Myocyte (in vitro differentiated cells): ENCODE measurements around the gene DCLRE1B. TPM values are rescaled to one million over a fixed set of nuclear protein-coding genes. Genes with fewer than 3 reads are reported as not detected.

Experiments used
- DNase-seq: peaks from one replicate; pipeline ENCODE4 v3.0.0-alpha.2; 2012; ENCODE audit warnings: low read depth
- total RNA-seq: library from RNA; depleted of rRNA; stranded (reverse); fragments of >200 nt; gene quantifications from 2 replicates; pipeline ENCODE4 v1.2.3, GENCODE V29; 2014

Gene DCLRE1B
- total RNA-seq, 1 donor from 2014 or later = 5.3 TPM

- DNase-seq = no peak
Observed at GRCh38 chr1:113886417-113887401, 18.4 kb upstream of the DCLRE1B start.

- no peak for DNase-seq
Observed at GRCh38 chr1:113887402-113888175, 17.5 kb upstream of the DCLRE1B start, which contains the start of gene BCL2L15. Gene BCL2L15, minus strand, starts transcription at chr1:113887581. Its CDS starts 206 bp downstream, at chr1:113887375.

GRCh38 chr1:113890816-113891215 lies 14.3 kb upstream of the DCLRE1B start:
- DNase-seq = no peak

- no peak for DNase-seq
Observed at GRCh38 chr1:113891631-113892220, 13.4 kb upstream of the DCLRE1B start.

GRCh38 chr1:113893267-113893666 lies 11.9 kb upstream of the DCLRE1B start:
- no peak for DNase-seq

- no peak for DNase-seq
Observed at GRCh38 chr1:113895098-113895497, 10.0 kb upstream of the DCLRE1B start.

- no peak for DNase-seq
Observed at GRCh38 chr1:113895961-113896360, 9.2 kb upstream of the DCLRE1B start.

GRCh38 chr1:113898241-113898814 lies 6.8 kb upstream of the DCLRE1B start:
- DNase-seq = no peak

- DNase-seq = peak; percentile 43
Observed at GRCh38 chr1:113899111-113899510, 6.0 kb upstream of the DCLRE1B start.

- DNase-seq = no peak
Observed at GRCh38 chr1:113901191-113901590, 3.9 kb upstream of the DCLRE1B start.

GRCh38 chr1:113903501-113904292 lies 1.4 kb upstream of the DCLRE1B start:
- peak; percentile 9 for DNase-seq

GRCh38 chr1:113904293-113904673 lies 843 bp upstream of the DCLRE1B start:
- DNase-seq = no peak

- no peak for DNase-seq
Observed at GRCh38 chr1:113905435-113905861, 322 bp downstream of the DCLRE1B start.

GRCh38 chr1:113912594-113913311 lies 7.6 kb downstream of the DCLRE1B start:
- DNase-seq = peak; percentile 95

- no peak for DNase-seq
Observed at GRCh38 chr1:113913312-113913668, 8.2 kb downstream of the DCLRE1B start.

GRCh38 chr1:113913887-113914664 lies 8.9 kb downstream of the DCLRE1B start:
- no peak for DNase-seq

- DNase-seq = no peak
Observed at GRCh38 chr1:113916974-113917373, 11.8 kb downstream of the DCLRE1B start.

GRCh38 chr1:113917400-113918082 lies 12.4 kb downstream of the DCLRE1B start:
- no peak for DNase-seq
